IPS DF 6.9 (cell line): ENCODE results near the gene SGK1.
"Not testable (repeated sequence)": the region's sequence is repeated elsewhere in the genome, so short reads cannot be mapped to it uniquely, and the experiment has no call there.

ENCODE experiments used
- DNase-seq: peaks from one replicate; pipeline ENCODE4 v3.0.0-alpha.2; 2013; ENCODE audit warnings: low read depth, low spot score
- H3K27ac ChIP-seq: one replicate; pipeline ENCODE4 v1.5.1; 2013; ENCODE audit warnings: low read length, control low read depth
- H3K27me3 ChIP-seq: 2 replicates; pipeline ENCODE4 v1.6.1; 2013; ENCODE audit warnings: mild to moderate bottlenecking, low read length; ENCODE audit not compliant: control insufficient read depth, insufficient read depth
- H3K36me3 ChIP-seq: 2 replicates; pipeline ENCODE4 v1.6.1; 2013; ENCODE audit warnings: low read length; ENCODE audit not compliant: control insufficient read depth, insufficient read depth
- H3K4me1 ChIP-seq: 2 replicates; pipeline ENCODE4 v1.6.1; 2013; ENCODE audit warnings: low read length; ENCODE audit not compliant: control insufficient read depth, insufficient read depth
- H3K4me3 ChIP-seq: 2 replicates; pipeline ENCODE4 v1.5.1; 2013; ENCODE audit warnings: mild to moderate bottlenecking, low read length
- H3K9me3 ChIP-seq: 2 replicates; pipeline ENCODE4 v1.6.1; 2013; ENCODE audit warnings: low read length, inconsistent platforms; ENCODE audit not compliant: control insufficient read depth, insufficient read depth
- WGBS: extraction: QIAGEN DNeasy Blood & Tissue Kit; methylation state at CpG from one replicate; pipeline ENCODE4 v1.1.7; 2013; ENCODE audit warnings: mixed read lengths, missing lambda C conversion rate; ENCODE audit not compliant: insufficient read length, insufficient coverage; 5-methylcytosine and 5-hydroxymethylcytosine counted together

The SGK1 gene

DNA sequence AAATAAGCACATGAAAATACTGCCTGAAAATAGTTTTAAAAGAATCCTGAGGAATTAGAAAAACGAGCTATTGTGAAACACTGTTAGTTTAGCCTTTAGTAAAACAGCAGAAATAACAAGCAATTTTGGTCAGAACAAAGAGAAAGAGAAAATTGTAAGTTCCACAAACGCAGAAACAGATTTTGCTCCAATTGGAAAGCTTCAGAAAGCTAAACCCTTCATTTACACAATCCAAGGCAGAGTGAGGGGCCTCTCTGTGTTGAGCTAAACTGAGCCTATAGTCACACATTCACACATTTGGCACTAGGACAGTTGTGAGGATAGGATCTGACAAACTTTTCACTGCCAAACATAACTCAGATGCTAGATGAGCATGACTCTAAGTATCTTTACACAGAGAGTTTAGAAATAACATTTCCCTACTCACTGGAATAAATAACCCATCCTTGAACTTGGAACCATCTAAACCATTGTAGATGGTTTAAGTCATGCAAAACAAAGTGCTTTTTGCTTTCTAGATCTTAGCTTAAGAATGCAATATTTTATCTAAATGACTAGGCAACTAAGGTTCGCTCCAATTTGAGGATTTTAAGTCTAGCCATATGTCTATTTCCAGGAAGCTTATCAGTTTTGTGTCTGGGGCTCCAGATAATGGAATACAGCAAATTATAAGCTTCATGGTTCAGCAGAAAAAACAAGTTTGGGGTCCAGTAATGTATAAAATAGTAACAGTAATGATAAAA, 122.6 kb downstream of the SGK1 start:
- Histone ChIP-seq H3K27ac (no peak overlapping the region), H3K4me3 (no peak overlapping the region), H3K4me1 (peaks cover 2% of the 10 kb centered on the region; the same call in 1 of the 2 replicates), H3K36me3 (no peaks in the 10 kb centered on the region), H3K9me3 (no peaks in the 10 kb centered on the region), H3K27me3 (no peaks in the 10 kb centered on the region)
- no CpG with 5 or more reads among the region's 3 CpGs for WGBS
- DNase-seq: no peak

DNA sequence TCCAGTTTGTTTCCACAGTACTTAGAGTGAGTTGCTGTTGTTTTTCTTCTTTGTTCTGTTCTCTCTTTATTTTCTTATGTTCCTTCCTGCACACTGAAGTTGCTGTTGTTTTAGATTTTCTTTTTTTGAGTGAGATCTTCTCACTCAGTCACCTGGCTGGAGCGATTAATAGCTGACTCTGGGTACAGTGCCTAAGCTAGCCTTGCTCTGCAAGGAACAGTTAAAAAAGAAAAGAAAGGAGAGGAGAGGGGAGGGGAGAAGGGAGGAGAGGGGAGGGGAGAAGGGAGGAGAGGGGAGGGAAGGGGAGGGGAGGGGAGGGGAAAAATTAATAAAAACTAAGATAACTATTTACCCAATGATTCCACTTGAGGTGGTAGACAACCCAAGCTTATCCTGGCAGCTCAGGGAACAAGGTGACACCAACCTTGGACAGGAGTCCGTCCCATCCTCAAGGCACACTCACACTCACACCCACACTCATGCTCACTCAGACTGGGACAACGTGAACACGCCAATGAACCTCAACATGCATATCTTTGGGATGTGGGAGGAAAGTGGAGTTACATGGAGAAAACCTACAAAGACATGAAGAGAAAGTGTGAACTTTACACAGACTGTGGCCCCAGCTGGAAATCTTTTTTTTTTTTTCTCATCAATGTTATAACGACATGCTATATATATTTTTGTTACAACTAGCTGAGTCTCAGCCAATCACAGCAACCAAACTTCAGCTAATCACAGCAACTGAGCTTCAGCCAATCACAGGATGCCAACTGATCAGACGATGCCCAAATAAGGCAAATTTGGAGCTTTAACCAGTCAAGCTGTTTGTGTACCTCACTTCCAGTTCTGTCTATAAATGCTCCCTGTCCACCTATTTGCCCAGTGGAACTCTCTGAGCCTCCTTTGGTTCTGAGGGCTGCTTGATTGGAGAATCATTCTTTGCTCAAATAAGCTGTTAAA, 124.1 kb downstream of the SGK1 start:
- Histone ChIP-seq H3K4me1 (peaks cover 2% of the 10 kb centered on the region; the same call in 1 of the 2 replicates), H3K4me3 (no peak overlapping the region), H3K27me3 (no peaks in the 10 kb centered on the region), H3K9me3 (no peaks in the 10 kb centered on the region), H3K36me3 (no peaks in the 10 kb centered on the region), H3K27ac (no peak overlapping the region)
- WGBS: no CpG with 5 or more reads among the region's 6 CpGs
- no peak for DNase-seq

DNA sequence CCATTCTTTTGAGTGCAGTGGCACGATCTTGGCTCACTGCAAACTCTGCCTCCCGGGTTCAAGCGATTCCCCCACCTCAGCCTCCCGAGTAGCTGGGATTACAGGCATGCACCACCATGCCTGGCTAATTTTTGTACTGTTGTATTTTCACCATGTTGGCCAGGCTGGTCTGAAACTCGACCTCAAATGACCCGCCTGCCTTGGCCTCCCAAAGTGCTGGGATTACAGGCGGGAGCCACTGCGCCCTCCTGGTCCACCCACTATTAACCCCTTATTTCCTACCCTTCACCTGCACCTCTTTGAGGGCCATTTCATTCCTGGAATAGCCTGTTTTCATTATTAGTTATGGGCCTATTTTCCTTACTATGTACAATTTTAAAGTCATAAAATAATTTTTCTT, 125.3 kb downstream of the SGK1 start:
- WGBS: no CpG with 5 or more reads among the region's 8 CpGs
- not testable (repeated sequence) for H3K27ac ChIP-seq, H3K4me1 ChIP-seq, H3K36me3 ChIP-seq, H3K27me3 ChIP-seq, H3K9me3 ChIP-seq, DNase-seq, H3K4me3 ChIP-seq

DNA sequence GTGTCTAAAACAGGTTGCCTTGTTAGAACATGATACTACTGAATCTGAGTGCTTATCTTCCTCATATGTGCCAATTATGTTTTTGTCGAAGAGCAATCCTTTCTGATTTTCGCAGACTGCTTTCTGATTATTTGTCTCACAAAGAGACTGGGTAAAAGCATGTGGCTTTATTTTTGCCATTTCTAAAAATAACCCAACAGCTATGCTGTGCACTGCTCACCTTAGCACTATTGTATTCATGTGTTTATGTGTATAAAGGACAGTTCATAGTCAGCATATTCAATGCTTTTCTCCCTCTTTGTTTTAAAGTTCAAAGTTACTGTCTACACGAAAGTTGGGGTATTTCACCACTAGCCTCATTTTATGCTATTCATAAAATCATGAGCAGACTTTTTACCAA, 127.0 kb downstream of the SGK1 start:
- no peak for DNase-seq
- no peak overlapping the region for H3K4me3 ChIP-seq
- no peaks in the 10 kb centered on the region for H3K36me3 ChIP-seq
- no CpG with 5 or more reads among the region's 3 CpGs for WGBS
- no peaks in the 10 kb centered on the region for H3K9me3 ChIP-seq
- H3K27ac ChIP-seq: no peak overlapping the region
- H3K4me1 ChIP-seq: peaks cover 2% of the 10 kb centered on the region; the same call in 1 of the 2 replicates
- H3K27me3 ChIP-seq: no peaks in the 10 kb centered on the region

DNA sequence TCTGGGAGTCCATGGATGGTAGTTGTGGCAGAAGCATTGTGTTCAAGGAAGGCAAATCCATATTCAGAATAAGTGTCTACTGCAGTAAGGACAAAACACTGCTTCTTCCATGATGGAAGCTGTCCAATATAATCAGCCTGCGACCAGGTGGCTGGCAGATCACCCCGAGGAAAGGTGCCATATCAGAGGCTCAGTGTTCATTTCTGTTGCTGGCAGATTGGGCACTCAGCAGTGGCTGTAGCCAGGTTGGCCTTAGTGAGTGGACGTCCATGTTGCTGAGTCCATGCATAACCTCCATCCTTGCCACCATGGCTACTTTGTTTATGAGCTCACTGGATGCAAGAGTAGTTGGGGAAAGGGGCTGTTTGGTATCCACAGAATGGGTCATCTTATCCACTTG, 130.2 kb downstream of the SGK1 start:
- Histone ChIP-seq H3K27me3 (no peaks in the 10 kb centered on the region), H3K36me3 (no peaks in the 10 kb centered on the region), H3K4me3 (no peak overlapping the region), H3K4me1 (peaks cover 4% of the 10 kb centered on the region; the same call in 1 of the 2 replicates), H3K9me3 (no peaks in the 10 kb centered on the region), H3K27ac (no peak overlapping the region)
- no peak for DNase-seq
- WGBS: no CpG with 5 or more reads among the region's 3 CpGs

DNA sequence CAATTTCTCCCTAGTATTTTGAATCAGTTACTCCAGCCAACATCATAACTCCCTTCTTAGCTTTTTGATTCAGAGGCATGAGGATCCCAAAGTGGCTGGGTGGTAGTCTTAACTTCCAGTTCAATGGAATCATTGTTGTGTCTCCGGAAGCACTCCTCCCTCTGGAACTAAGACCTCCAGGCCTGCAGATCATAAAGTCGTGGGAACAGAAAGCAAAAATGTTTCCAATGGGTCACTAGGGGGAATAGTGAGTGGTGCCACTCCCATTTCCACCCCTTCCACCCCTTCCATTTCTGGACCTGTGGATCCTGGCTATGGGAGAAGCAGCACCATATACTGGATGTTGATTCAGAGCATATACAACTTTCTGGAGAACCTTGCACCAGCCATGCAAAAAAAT, 130.8 kb downstream of the SGK1 start:
- peaks cover 2% of the 10 kb centered on the region; the same call in 1 of the 2 replicates for H3K4me1 ChIP-seq

DNA sequence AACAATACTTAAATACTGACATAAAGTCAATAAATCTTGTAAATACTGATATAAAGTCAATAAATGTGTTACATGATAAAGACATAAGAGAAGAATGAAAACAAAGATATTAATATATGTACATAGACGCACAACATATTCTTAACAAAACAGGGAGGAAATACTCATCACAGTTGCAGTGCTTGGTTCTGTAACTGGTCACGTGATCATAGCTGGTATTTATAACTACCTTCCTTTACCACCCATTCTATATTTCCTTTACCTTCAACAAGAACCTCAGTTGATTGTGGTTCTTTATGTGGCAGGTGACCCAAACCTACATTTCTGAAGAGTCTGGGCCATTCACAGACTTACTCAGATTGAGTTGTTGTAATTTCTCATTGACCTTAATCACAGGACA, 131.6 kb downstream of the SGK1 start:
- no peak for DNase-seq
- Histone ChIP-seq H3K9me3 (no peaks in the 10 kb centered on the region), H3K4me3 (no peak overlapping the region), H3K27ac (no peak overlapping the region), H3K4me1 (peaks cover 2% of the 10 kb centered on the region; the same call in 1 of the 2 replicates), H3K36me3 (no peaks in the 10 kb centered on the region), H3K27me3 (no peaks in the 10 kb centered on the region)
- WGBS: no CpG with 5 or more reads among the region's 2 CpGs

More for the DNA sequence above, 130.8 kb downstream of the SGK1 start:
- no peak for DNase-seq
- WGBS: no CpG with 5 or more reads among the region's 2 CpGs
- no peaks in the 10 kb centered on the region for H3K27me3 ChIP-seq
- no peaks in the 10 kb centered on the region for H3K36me3 ChIP-seq
- H3K9me3 ChIP-seq: no peaks in the 10 kb centered on the region
- H3K27ac ChIP-seq: no peak overlapping the region
- no peak overlapping the region for H3K4me3 ChIP-seq

DNA sequence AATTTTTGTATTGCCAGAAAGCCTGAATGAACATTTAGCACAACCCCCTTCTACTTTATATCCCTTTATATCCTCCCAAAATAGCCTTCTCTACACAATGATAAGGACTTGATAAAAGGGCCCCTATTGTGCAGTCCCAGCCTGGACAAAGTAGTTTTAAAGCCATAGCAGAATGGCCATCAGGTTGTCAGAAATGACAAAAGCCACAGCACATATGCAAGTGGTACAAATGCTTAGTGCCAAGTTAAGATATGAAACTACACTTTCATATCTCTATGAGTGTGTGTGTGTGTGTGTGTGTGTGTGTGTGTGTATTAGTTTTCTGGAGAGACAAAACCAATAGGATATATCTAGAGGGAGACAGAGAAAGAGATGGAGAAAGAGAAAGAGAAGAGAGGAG, 132.6 kb downstream of the SGK1 start:
- Histone ChIP-seq H3K4me3 (no peak overlapping the region), H3K36me3 (no peaks in the 10 kb centered on the region), H3K27ac (no peak overlapping the region), H3K27me3 (no peaks in the 10 kb centered on the region), H3K4me1 (peaks cover 2% of the 10 kb centered on the region; the same call in 1 of the 2 replicates), H3K9me3 (no peaks in the 10 kb centered on the region)
- DNase-seq: no peak

DNA sequence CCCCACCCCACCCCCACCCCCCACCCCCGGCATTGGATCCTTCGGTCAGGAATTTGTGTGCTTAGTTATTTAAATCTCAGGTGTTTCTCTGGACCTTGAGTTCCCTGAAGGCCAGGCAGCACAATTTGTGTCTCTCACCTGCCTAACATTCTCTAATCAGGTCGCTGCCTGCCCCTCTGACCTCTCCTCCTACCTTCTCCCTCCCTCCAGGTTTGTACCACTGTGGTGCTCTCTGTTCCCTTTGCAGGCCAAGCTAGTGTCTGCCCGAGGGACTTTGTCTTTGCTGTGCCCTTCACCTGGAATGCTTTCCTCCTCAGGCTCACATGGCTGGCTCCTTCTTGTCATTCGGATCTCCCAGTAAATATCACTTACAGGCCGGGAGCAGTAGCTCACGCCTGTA, 134.1 kb downstream of the SGK1 start:
- peaks cover 2% of the 10 kb centered on the region; the same call in 1 of the 2 replicates for H3K4me1 ChIP-seq
- DNase-seq: no peak
- no peaks in the 10 kb centered on the region for H3K9me3 ChIP-seq
- no peaks in the 10 kb centered on the region for H3K27me3 ChIP-seq
- H3K36me3 ChIP-seq: no peaks in the 10 kb centered on the region
- H3K4me3 ChIP-seq: no peak overlapping the region
- no peak overlapping the region for H3K27ac ChIP-seq
- WGBS: no CpG with 5 or more reads among the region's 7 CpGs

DNA sequence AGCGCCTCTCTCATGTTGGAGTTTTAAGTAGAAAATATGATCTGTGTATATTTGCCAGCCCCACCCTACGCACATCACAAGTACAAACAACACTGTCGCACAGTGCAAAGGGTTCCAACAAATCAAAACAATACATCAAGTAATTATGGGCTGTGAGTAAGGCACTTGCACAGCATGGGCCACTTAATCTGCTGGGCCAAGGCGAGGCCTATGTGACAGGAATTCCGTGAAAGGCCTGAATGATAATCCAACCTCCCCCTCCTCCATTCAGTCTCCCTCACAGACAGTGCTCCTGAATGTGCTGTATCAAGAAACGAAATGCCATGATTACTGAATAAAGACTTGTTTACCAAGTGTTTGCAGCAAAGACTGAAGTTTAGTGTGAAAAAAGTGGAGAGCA, 135.4 kb downstream of the SGK1 start:
- no CpG with 5 or more reads among the region's 6 CpGs for WGBS
- H3K27ac ChIP-seq: no peak overlapping the region
- no peaks in the 10 kb centered on the region; the same call in 1 of the 2 replicates for H3K27me3 ChIP-seq
- no peaks in the 10 kb centered on the region for H3K9me3 ChIP-seq
- no peaks in the 10 kb centered on the region for H3K36me3 ChIP-seq
- no peak for DNase-seq
- peaks cover 4% of the 10 kb centered on the region; the same call in 1 of the 2 replicates for H3K4me1 ChIP-seq
- H3K4me3 ChIP-seq: no peak overlapping the region
